RWPE2 (cell line): ENCODE data around the gene SCN7A.

Experiments used
- ATAC-seq: fragments of 200-7000 bp; cut with Tn5 transposase; 3 replicates; pipeline ENCODE4 v1.9.1; 2021; ENCODE audit warnings: low read depth
- DNase-seq: peaks from one replicate; pipeline ENCODE4 v3.0.0-alpha.2; 2020; ENCODE audit warnings: low spot score
- H3K27ac ChIP-seq: fragments of 450-650 bp; 2 replicates; pipeline ENCODE4 v1.5.1; 2017; ENCODE audit warnings: mild to moderate bottlenecking; ENCODE audit not compliant: poor library complexity, severe bottlenecking
- H3K27me3 ChIP-seq: fragments of 250-450 bp; sonication (Bioruptor Pico); 2 replicates; pipeline ENCODE4 v1.5.1; 2021; ENCODE audit warnings: mild to moderate bottlenecking, moderate library complexity; ENCODE audit not compliant: insufficient read depth, poor library complexity, severe bottlenecking
- H3K36me3 ChIP-seq: fragments of 250-450 bp; sonication (Bioruptor Pico); 2 replicates; pipeline ENCODE4 v1.5.1; 2020; ENCODE audit warnings: low read depth, mild to moderate bottlenecking, moderate library complexity
- H3K4me1 ChIP-seq: fragments of 250-450 bp; sonication (Bioruptor Pico); 2 replicates; pipeline ENCODE4 v1.5.1; 2021; ENCODE audit warnings: mild to moderate bottlenecking, moderate library complexity; ENCODE audit not compliant: insufficient read depth, poor library complexity, severe bottlenecking
- H3K4me3 ChIP-seq: fragments of 250-450 bp; sonication (Bioruptor Pico); 2 replicates; pipeline ENCODE4 v1.5.1; 2021; ENCODE audit warnings: mild to moderate bottlenecking, moderate library complexity; ENCODE audit not compliant: severe bottlenecking
- H3K9me3 ChIP-seq: fragments of 250-450 bp; sonication (Bioruptor Pico); 2 replicates; pipeline ENCODE4 v1.5.1; 2021; ENCODE audit warnings: mild to moderate bottlenecking, moderate library complexity; ENCODE audit not compliant: severe bottlenecking
- CTCF ChIP-seq: fragments of 450-650 bp; IDR thresholded peaks from one replicate; pipeline ENCODE4 v1.5.1; 2017; ENCODE audit warnings: mild to moderate bottlenecking, moderate library complexity; ENCODE audit not compliant: poor library complexity, severe bottlenecking

The SCN7A gene

GRCh38 chr2:166357068-166357949 is 136.7 kb downstream of the SCN7A start:
- H3K4me1 ChIP-seq: peaks cover 8% of the 10 kb centered on the region
- no peak for TF ChIP-seq CTCF
- H3K27ac ChIP-seq: no peak overlapping the region
- H3K4me3 ChIP-seq: no peak overlapping the region
- no peak for DNase-seq
- H3K36me3 ChIP-seq: no peaks in the 10 kb centered on the region
- ATAC-seq: no peak
- H3K9me3 ChIP-seq: peaks cover 2% of the 10 kb centered on the region
- no peaks in the 10 kb centered on the region for H3K27me3 ChIP-seq
